SU-DHL-6 (cell line): ENCODE data around the gene ZNF654.

ENCODE experiments used
- EZH2phosphoT487 ChIP-seq: fragments of 200-600 bp; sonication (generic), shearing (Covaris generic); conservative IDR thresholded peaks from 2 replicates; pipeline ENCODE4 v1.6.1; 2018; ENCODE audit warnings: mild to moderate bottlenecking, antibody characterized with exemption, low read length, moderate library complexity, mixed read lengths
- TF ChIP-seq, protein P1 (sequence below): fragments of 200-600 bp; sonication (generic); IDR thresholded peaks from one replicate; pipeline ENCODE4 v1.5.1; 2017; ENCODE audit warnings: antibody characterized with exemption, mild to moderate bottlenecking, low read length, moderate library complexity; ENCODE audit not compliant: insufficient read depth, poor library complexity, severe bottlenecking

DNA sequence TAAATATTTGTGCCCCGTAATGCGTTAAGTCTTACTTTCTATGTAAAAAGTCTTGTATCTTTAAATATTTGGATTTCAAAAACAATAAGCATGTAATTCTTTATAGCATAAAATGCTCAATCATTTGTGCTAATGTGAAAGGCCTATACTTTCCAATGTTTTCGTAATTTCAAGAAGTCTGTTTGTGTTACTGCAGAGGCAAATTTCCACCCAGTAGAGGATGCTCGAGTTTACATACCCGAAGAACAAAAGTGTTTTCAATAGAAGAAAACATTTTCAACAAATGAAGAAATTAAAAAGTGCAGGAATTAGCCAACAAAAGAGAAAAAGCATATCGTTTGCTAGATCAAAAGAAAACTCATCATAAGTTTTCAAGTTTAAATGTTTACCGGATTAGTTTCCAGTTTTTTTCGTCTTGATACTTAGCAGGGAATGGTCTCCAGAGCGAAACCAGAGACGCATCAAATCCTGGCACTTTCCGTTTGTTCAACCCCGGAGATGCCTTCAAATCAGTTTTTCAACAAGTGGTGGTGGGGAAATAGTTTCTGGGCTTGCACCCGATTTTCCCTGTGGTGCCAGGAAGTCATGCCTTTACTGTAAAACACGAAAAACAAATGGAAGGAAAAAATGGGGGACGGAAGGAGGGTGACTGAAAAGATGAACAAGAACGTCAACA lies 1.3 kb upstream of the ZNF654 start:
- TF ChIP-seq, protein P1, sequence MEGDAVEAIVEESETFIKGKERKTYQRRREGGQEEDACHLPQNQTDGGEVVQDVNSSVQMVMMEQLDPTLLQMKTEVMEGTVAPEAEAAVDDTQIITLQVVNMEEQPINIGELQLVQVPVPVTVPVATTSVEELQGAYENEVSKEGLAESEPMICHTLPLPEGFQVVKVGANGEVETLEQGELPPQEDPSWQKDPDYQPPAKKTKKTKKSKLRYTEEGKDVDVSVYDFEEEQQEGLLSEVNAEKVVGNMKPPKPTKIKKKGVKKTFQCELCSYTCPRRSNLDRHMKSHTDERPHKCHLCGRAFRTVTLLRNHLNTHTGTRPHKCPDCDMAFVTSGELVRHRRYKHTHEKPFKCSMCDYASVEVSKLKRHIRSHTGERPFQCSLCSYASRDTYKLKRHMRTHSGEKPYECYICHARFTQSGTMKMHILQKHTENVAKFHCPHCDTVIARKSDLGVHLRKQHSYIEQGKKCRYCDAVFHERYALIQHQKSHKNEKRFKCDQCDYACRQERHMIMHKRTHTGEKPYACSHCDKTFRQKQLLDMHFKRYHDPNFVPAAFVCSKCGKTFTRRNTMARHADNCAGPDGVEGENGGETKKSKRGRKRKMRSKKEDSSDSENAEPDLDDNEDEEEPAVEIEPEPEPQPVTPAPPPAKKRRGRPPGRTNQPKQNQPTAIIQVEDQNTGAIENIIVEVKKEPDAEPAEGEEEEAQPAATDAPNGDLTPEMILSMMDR, result no peak
- no peak for TF ChIP-seq EZH2phosphoT487
